Keratinocyte (primary cell): ENCODE results near the gene TRPV5. TPM values are rescaled to one million over a fixed set of nuclear protein-coding genes. Genes with fewer than 3 reads are reported as not detected.

Experiments used
- DNase-seq: peaks from one replicate; pipeline ENCODE4 v3.0.0-alpha.2; 2011; ENCODE audit warnings: low read depth, missing footprints, low spot score
- FAIRE-seq: peaks from 2 replicates; lab custom pipeline; 2011; peaks lifted over from hg19 to GRCh38; lab: Jason Lieb, UNC
- H2AFZ ChIP-seq: 2 replicates; pipeline ENCODE4 v1.6.0; 2012; ENCODE audit warnings: low read length, control low read depth, inconsistent platforms; ENCODE audit not compliant: control insufficient read depth
- H3K27ac ChIP-seq: 2 replicates; pipeline ENCODE4 v1.5.1; 2011; ENCODE audit warnings: low read length; ENCODE audit not compliant: control insufficient read depth, insufficient read depth
- H3K27me3 ChIP-seq: 3 replicates; pipeline ENCODE4 v1.6.0; 2011; ENCODE audit warnings: low read length; ENCODE audit not compliant: control insufficient read depth, insufficient read depth; ENCODE audit errors: extremely low read depth
- H3K36me3 ChIP-seq, 2 experiments: 2 replicates in 1 of 2; 3 replicates in 1 of 2; pipeline ENCODE4 v1.5.1; 2011; ENCODE audit warnings: low read length in 2 of 2, mild to moderate bottlenecking in 1 of 2; ENCODE audit not compliant: control insufficient read depth in 2 of 2, insufficient read depth in 2 of 2; ENCODE audit errors: extremely low read depth in 1 of 2
- H3K4me1 ChIP-seq: 3 replicates; pipeline ENCODE4 v1.5.1; 2011; ENCODE audit warnings: low read length; ENCODE audit not compliant: control insufficient read depth, insufficient read depth; ENCODE audit errors: extremely low read depth
- H3K4me2 ChIP-seq: 3 replicates; pipeline ENCODE4 v1.6.0; 2011; ENCODE audit warnings: low read depth, low read length; ENCODE audit not compliant: control insufficient read depth, insufficient read depth; ENCODE audit errors: extremely low read depth
- H3K4me3 ChIP-seq, 3 experiments: fragments of 200-600 bp in 1 of 3; sonication (generic) in 1 of 3; 2 replicates in 2 of 3; 3 replicates in 1 of 3; pipeline ENCODE4 v1.5.1; 2011 to 2016; ENCODE audit warnings: low read length in 3 of 3, mild to moderate bottlenecking in 3 of 3, control low read depth in 2 of 3, inconsistent platforms in 1 of 3, low read depth in 1 of 3, mixed read lengths in 1 of 3, mixed run types in 1 of 3, moderate library complexity in 1 of 3; ENCODE audit not compliant: control insufficient read depth in 2 of 3, insufficient read depth in 2 of 3; ENCODE audit errors: extremely low read depth in 1 of 3
- H3K79me2 ChIP-seq: 2 replicates; pipeline ENCODE4 v1.6.0; 2012; ENCODE audit warnings: low read length; ENCODE audit not compliant: control insufficient read depth, insufficient read depth
- H3K9ac ChIP-seq: 3 replicates; pipeline ENCODE4 v1.6.0; 2011; ENCODE audit warnings: low read length; ENCODE audit not compliant: control insufficient read depth, insufficient read depth; ENCODE audit errors: extremely low read depth
- H3K9me1 ChIP-seq: 3 replicates; pipeline ENCODE4 v1.6.0; 2011; ENCODE audit warnings: low read length; ENCODE audit not compliant: control insufficient read depth, insufficient read depth; ENCODE audit errors: extremely low read depth
- H3K9me3 ChIP-seq: 2 replicates; pipeline ENCODE4 v1.5.1; 2012; ENCODE audit warnings: low read depth, low read length; ENCODE audit not compliant: control insufficient read depth
- H4K20me1 ChIP-seq: 3 replicates; pipeline ENCODE4 v1.6.0; 2011; ENCODE audit warnings: low read length; ENCODE audit not compliant: control insufficient read depth, insufficient read depth; ENCODE audit errors: extremely low read depth
- CTCF ChIP-seq, 3 experiments: IDR thresholded peaks in 1 of 3; conservative IDR thresholded peaks in 1 of 3; optimal IDR thresholded peaks in 1 of 3; 2 replicates in 2 of 3; 3 replicates in 1 of 3; pipeline versions ENCODE3 to v1.5.1; 2011; ENCODE audit warnings: low read length in 3 of 3, mild to moderate bottlenecking in 3 of 3, moderate library complexity in 2 of 3, control low read depth in 1 of 3, inconsistent platforms in 1 of 3; ENCODE audit not compliant: insufficient read depth in 2 of 3; ENCODE audit errors: extremely low read depth in 1 of 3
- EZH2 ChIP-seq: IDR thresholded peaks from one replicate; pipeline ENCODE4 v1.6.1; 2012; ENCODE audit warnings: inconsistent platforms, mild to moderate bottlenecking, low read length, moderate library complexity
- dilution Hi-C: fragments of 300-500 bp; cut with MboI; formaldehyde crosslinking; loops from one replicate; pipeline ENCODE4 v1.7.0; 2020; ENCODE audit warnings: low sequenced_read_pairs; ENCODE audit not compliant: extremely low pct_ligation_motif_present
- polyA plus RNA-seq, 5 experiments: library from polyadenylated mRNA; depleted of rRNA in 3 of 5; stranded (reverse) in 3 of 5; stranded (forward) in 1 of 5; unstranded in 1 of 5; fragments of >200 nt; gene quantifications; 1 replicate in 1 of 5; 2 replicates in 3 of 5; 3 replicates in 1 of 5; pipeline versions ENCODE4 v1.2.1 to v1.2.3, GENCODE V29; 2011 to 2012; ENCODE audit warnings: missing spikeins in 2 of 5, low read depth in 1 of 5, low replicate concordance in 1 of 5

Gene TRPV5
- polyA plus RNA-seq, 1 donor (not counting 4 experiments of a cell fraction or from before 2014, with no cell fraction given) = not detected

GRCh38 chr7:142875456-142875855 is 58.1 kb downstream of the TRPV5 start:
- Histone ChIP-seq H3K4me2 (no peak overlapping the region), H3K4me3 (no peak overlapping the region), H3K36me3 (no peaks in the 10 kb centered on the region), H3K4me1 (no peaks in the 10 kb centered on the region), H3K27ac (no peak overlapping the region), H3K27me3 (no peaks in the 10 kb centered on the region), H3K79me2 (no peaks in the 10 kb centered on the region), H3K9me3 (no peaks in the 10 kb centered on the region), H3K9me1 (no peaks in the 10 kb centered on the region), H3K9ac (no peak overlapping the region), H4K20me1 (no peaks in the 10 kb centered on the region), H2AFZ (no peak overlapping the region)
- DNase-seq = no peak
- FAIRE-seq = no peak
- dilution Hi-C loops = no loop called here
- TF ChIP-seq EZH2 = no peak
- no peak for TF ChIP-seq CTCF (optimal IDR thresholded peaks at IDR 0.05 in 1 of 3, IDR thresholded peaks at IDR 0.05 in 1 of 3, conservative IDR thresholded peaks at IDR 0.05 in 1 of 3; ENCODE audit: extremely low read depth in 1 of 3, insufficient read depth in 2 of 3, low read length in 3 of 3)

- no peak overlapping the region for H2AFZ ChIP-seq
- no peaks in the 10 kb centered on the region for H3K27me3 ChIP-seq
- TF ChIP-seq EZH2 (no peak), CTCF (optimal IDR thresholded peaks at IDR 0.05 in 1 of 3, IDR thresholded peaks at IDR 0.05 in 1 of 3, conservative IDR thresholded peaks at IDR 0.05 in 1 of 3; ENCODE audit: extremely low read depth in 1 of 3, insufficient read depth in 2 of 3, low read length in 3 of 3) (no peak)
- no peak for DNase-seq
- H3K36me3 ChIP-seq = no peaks in the 10 kb centered on the region
- H4K20me1 ChIP-seq = no peaks in the 10 kb centered on the region
- no peaks in the 10 kb centered on the region for H3K9me1 ChIP-seq
- no peak overlapping the region for H3K4me3 ChIP-seq
- no peaks in the 10 kb centered on the region for H3K4me1 ChIP-seq
- H3K9ac ChIP-seq = no peak overlapping the region
- dilution Hi-C loops = no loop called here
- H3K4me2 ChIP-seq = no peak overlapping the region
- H3K27ac ChIP-seq = no peak overlapping the region
- H3K9me3 ChIP-seq = no peaks in the 10 kb centered on the region
- FAIRE-seq = no peak
- H3K79me2 ChIP-seq = no peaks in the 10 kb centered on the region
Measured at GRCh38 chr7:142874837-142875236, 58.7 kb downstream of the TRPV5 start.
